CD4-positive, alpha-beta T cell (primary cell): ENCODE measurements around the gene DPH5. TPM values are rescaled to one million over a fixed set of nuclear protein-coding genes. Genes with fewer than 3 reads are reported as not detected.

ENCODE experiments used
- ATAC-seq: fragments of 200-7000 bp; cut with Tn5 transposase; one replicate; pipeline ENCODE4 v1.10.0; 2022; ENCODE audit warnings: mild to moderate bottlenecking; ENCODE audit not compliant: poor library complexity
- CTCF ChIA-PET: fragments of 350-600 bp; sonication (Branson Sonifier 250); formaldehyde crosslinking; loops from one replicate; lab custom pipeline; 2021; ENCODE audit warnings: antibody characterized with exemption, inconsistent platforms; lab: Charles Lee
- POLR2A ChIA-PET: fragments of 350-600 bp; sonication (Branson Sonifier 250); formaldehyde crosslinking; loops from one replicate; lab custom pipeline; 2021; ENCODE audit warnings: antibody characterized with exemption, inconsistent platforms; lab: Charles Lee
- DNase-seq, 14 experiments: peaks; one replicate each; pipeline ENCODE4 v3.0.0-alpha.2; 2013 to 2020; ENCODE audit warnings: mixed read lengths in 2 of 14
- H3K27ac ChIP-seq, 2 donors: one replicate each; pipeline versions ENCODE4 v1.5.1 to v1.7.0; 2013; ENCODE audit warnings: low read length in 2 of 2, low read depth in 1 of 2, mild to moderate bottlenecking in 1 of 2
- H3K27me3 ChIP-seq, 2 experiments: 1 replicate in 1 of 2; 2 replicates in 1 of 2; pipeline versions ENCODE4 v1.6.1 to v1.7.0; 2013; ENCODE audit warnings: low read length in 2 of 2, control low read depth in 1 of 2, mild to moderate bottlenecking in 1 of 2, moderate library complexity in 1 of 2; ENCODE audit not compliant: insufficient read depth in 2 of 2, control insufficient read depth in 1 of 2
- H3K36me3 ChIP-seq: one replicate; pipeline ENCODE4 v1.6.1; 2013; ENCODE audit warnings: low read length, control low read depth; ENCODE audit not compliant: insufficient read depth
- H3K4me1 ChIP-seq: one replicate; pipeline ENCODE4 v1.6.1; 2013; ENCODE audit warnings: low read length, control low read depth; ENCODE audit not compliant: insufficient read depth
- H3K4me3 ChIP-seq: one replicate; pipeline ENCODE4 v1.5.1; 2013; ENCODE audit warnings: mild to moderate bottlenecking, low read length, moderate library complexity
- H3K9me3 ChIP-seq, 2 experiments: 1 replicate in 1 of 2; 2 replicates in 1 of 2; pipeline versions ENCODE4 v1.6.1 to v1.7.0; 2013; ENCODE audit warnings: low read length in 2 of 2, mild to moderate bottlenecking in 2 of 2, control low read depth in 1 of 2, moderate library complexity in 1 of 2; ENCODE audit not compliant: control insufficient read depth in 1 of 2, insufficient read depth in 1 of 2
- H3K27ac Mint-ChIP-seq: one replicate; pipeline ENCODE4 v1.8.0; 2020; ENCODE audit warnings: mixed read lengths
- H3K27me3 Mint-ChIP-seq: one replicate; pipeline ENCODE4 v1.8.0; 2021; ENCODE audit warnings: mixed read lengths
- H3K36me3 Mint-ChIP-seq: one replicate; pipeline ENCODE4 v1.8.0; 2021; ENCODE audit warnings: low read depth, mixed read lengths
- H3K4me1 Mint-ChIP-seq: one replicate; pipeline ENCODE4 v1.8.0; 2021; ENCODE audit warnings: low read depth, mixed read lengths
- H3K4me3 Mint-ChIP-seq: one replicate; pipeline ENCODE4 v1.8.0; 2020; ENCODE audit warnings: mild to moderate bottlenecking, mixed read lengths
- H3K9me3 Mint-ChIP-seq: one replicate; pipeline ENCODE4 v1.8.0; 2020; ENCODE audit warnings: mixed read lengths
- CTCF ChIP-seq: fragments of 200-600 bp; IDR thresholded peaks from one replicate; pipeline ENCODE4 v1.8.0; 2022; ENCODE audit warnings: antibody characterized with exemption, mild to moderate bottlenecking
- intact Hi-C, 2 experiments: fragments of 100-400 bp; cut with DNase I in 1 of 2; cut with micrococcal nuclease in 1 of 2; formaldehyde crosslinking; loops; one replicate each; pipeline versions ENCODE4 v1.15.1 to v1.9.0; 2023 to 2025; cut with DNase I, micrococcal nuclease
- total RNA-seq, 174 experiments: library from RNA in 2 of 174; stranded (reverse) in 2 of 174; gene quantifications; one replicate each; pipeline ENCODE4 v1.2.3 and lab custom pipeline; 2021 to 2026

Gene DPH5
- total RNA-seq, 2 experiments from 2014 or later = 31.3 to 35.4 TPM

- H3K27me3 ChIP-seq = no peaks in the 10 kb centered on the region
- ChIA-PET CTCF (no interaction called here), POLR2A (no interaction called here)
- intact Hi-C loops = no loop called here
- Mint-ChIP-seq H3K4me1 (peaks cover 54% of the 10 kb centered on the region), H3K36me3 (peaks cover 73% of the 10 kb centered on the region), H3K9me3 (no peaks in the 10 kb centered on the region), H3K27ac (peak overlapping the region; percentile 35), H3K4me3 (peak overlapping the region; percentile 1), H3K27me3 (no peaks in the 10 kb centered on the region)
- H3K4me1 ChIP-seq = no peaks in the 10 kb centered on the region
- ATAC-seq (no peak), DNase-seq (no peak)
- H3K4me3 ChIP-seq = no peak overlapping the region
- no peak for TF ChIP-seq CTCF
- peaks cover 29% of the 10 kb centered on the region for H3K36me3 ChIP-seq
- no peaks in the 10 kb centered on the region for H3K9me3 ChIP-seq
- H3K27ac ChIP-seq = no peak overlapping the region
Observed at GRCh38 chr1:100971021-100971420, 54.6 kb downstream of the DPH5 start.

GRCh38 chr1:100969327-100969726, 56.3 kb downstream of the DPH5 start:
- H3K27me3 Mint-ChIP-seq = no peaks in the 10 kb centered on the region
- H3K9me3 Mint-ChIP-seq = no peaks in the 10 kb centered on the region
- Histone ChIP-seq H3K4me3 (no peak overlapping the region), H3K4me1 (no peaks in the 10 kb centered on the region), H3K36me3 (peaks cover 33% of the 10 kb centered on the region), H3K27ac (no peak overlapping the region), H3K9me3 (no peaks in the 10 kb centered on the region), H3K27me3 (no peaks in the 10 kb centered on the region)
- CTCF ChIA-PET = interaction anchor here (1.1 kb wide), 1 partner anchor 31 kb away, joined by 6 read pairs; no protein-coding TSS in a partner anchor
- H3K4me3 Mint-ChIP-seq = no peak overlapping the region
- H3K4me1 Mint-ChIP-seq = peaks cover 53% of the 10 kb centered on the region
- intact Hi-C loops = loop anchor here in 1 of 2 experiments (5.0 kb wide), 2 partner anchors 37 to 43 kb away; no protein-coding TSS in a partner anchor
- POLR2A ChIA-PET = interaction anchor here (1.4 kb wide), 1 partner anchor 42 kb away, joined by 5 read pairs; no protein-coding TSS in a partner anchor
- no peak for ATAC-seq
- H3K36me3 Mint-ChIP-seq = peaks cover 78% of the 10 kb centered on the region
- DNase-seq = no peak
- TF ChIP-seq CTCF = no peak
- H3K27ac Mint-ChIP-seq = peak overlapping the region; percentile 39

GRCh38 chr1:100968621-100969020, 57.0 kb downstream of the DPH5 start:
- Mint-ChIP-seq H3K4me3 (no peak overlapping the region), H3K27ac (peak overlapping the region; percentile 39), H3K36me3 (peaks cover 77% of the 10 kb centered on the region), H3K9me3 (no peaks in the 10 kb centered on the region), H3K27me3 (no peaks in the 10 kb centered on the region), H3K4me1 (peaks cover 50% of the 10 kb centered on the region)
- no peak overlapping the region for H3K27ac ChIP-seq
- CTCF ChIA-PET = no interaction called here
- no peak for TF ChIP-seq CTCF
- H3K4me3 ChIP-seq = no peak overlapping the region
- intact Hi-C loops = loop anchor here in 1 of 2 experiments (5.0 kb wide), 2 partner anchors 36 to 44 kb away; no protein-coding TSS in a partner anchor
- no peaks in the 10 kb centered on the region for H3K27me3 ChIP-seq
- H3K4me1 ChIP-seq = no peaks in the 10 kb centered on the region
- POLR2A ChIA-PET = interaction anchor here (1.4 kb wide), 1 partner anchor 41 kb away, joined by 5 read pairs; no protein-coding TSS in a partner anchor
- H3K36me3 ChIP-seq = peaks cover 35% of the 10 kb centered on the region
- no peaks in the 10 kb centered on the region for H3K9me3 ChIP-seq
- ATAC-seq = no peak
- DNase-seq = no peak
